K562 (cell line): ENCODE measurements around the gene AQP9. TPM values are rescaled to one million over a fixed set of nuclear protein-coding genes. Genes with fewer than 3 reads are reported as not detected.
A peak's percentile ranks its signal among the peaks of the same experiment; 100 is the strongest.

Experiments
- ARID1B ChIP-seq: fragments of 450-650 bp; IDR thresholded peaks from 2 replicates; pipeline ENCODE4 v1.6.1; 2016; ENCODE audit warnings: antibody characterized with exemption, mild to moderate bottlenecking, inconsistent platforms
- DPF2 ChIP-seq: fragments of 450-650 bp; IDR thresholded peaks from 2 replicates; pipeline ENCODE4 v1.6.1; 2016
- FOXK2 ChIP-seq, 2 experiments: fragments of 450-650 bp; IDR thresholded peaks in 1 of 2; conservative IDR thresholded peaks in 1 of 2; 2 replicates each; pipeline ENCODE4 v1.6.1; 2016; ENCODE audit warnings: low read depth in 2 of 2, mild to moderate bottlenecking in 1 of 2
- HNRNPUL1 ChIP-seq: fragments of 200-400 bp; formaldehyde crosslinking; IDR thresholded peaks from 2 replicates; pipeline ENCODE4 v1.6.1; 2017; ENCODE audit warnings: low read length
- JUND ChIP-seq, 2 experiments: IDR thresholded peaks; 2 replicates in 1 of 2; 3 replicates in 1 of 2; pipeline ENCODE4 v1.6.1; 2011; ENCODE audit warnings: borderline replicate concordance in 2 of 2, low read depth in 2 of 2, low read length in 2 of 2, improper control_type of control experiment in 1 of 2, missing biosample characterization in 1 of 2, missing genetic modification characterization in 1 of 2, missing genetic modification reagents in 1 of 2
- KDM5B ChIP-seq: fragments of 200-600 bp; sonication (generic); IDR thresholded peaks from 2 replicates; pipeline ENCODE4 v1.6.1; 2012; ENCODE audit warnings: low read depth, mild to moderate bottlenecking, moderate library complexity, low read length, control low read depth, inconsistent platforms; ENCODE audit not compliant: insufficient replicate concordance
- NR2F6 ChIP-seq: fragments of 450-650 bp; formaldehyde crosslinking; IDR thresholded peaks from 2 replicates; pipeline ENCODE4 v1.4.0; 2020; ENCODE audit warnings: mild to moderate bottlenecking
- PBX2 ChIP-seq, 2 experiments: IDR thresholded peaks in 1 of 2; conservative IDR thresholded peaks in 1 of 2; 2 replicates each; pipeline ENCODE4 v1.6.1; 2016; ENCODE audit warnings: low read depth in 2 of 2, mild to moderate bottlenecking in 1 of 2, missing compliant biosample characterization in 1 of 2, missing genetic modification characterization in 1 of 2, moderate library complexity in 1 of 2
- RBM14 ChIP-seq: fragments of 200-400 bp; formaldehyde crosslinking; IDR thresholded peaks from 2 replicates; pipeline ENCODE4 v1.6.1; 2018; ENCODE audit warnings: low read depth, mild to moderate bottlenecking, low read length, moderate library complexity, borderline replicate concordance; ENCODE audit not compliant: insufficient read depth
- RHOXF2B ChIP-seq: fragments of 250-450 bp; sonication (Bioruptor Pico); conservative IDR thresholded peaks from 2 replicates; pipeline ENCODE4 v1.5.1; 2021
- SMC3 ChIP-seq: conservative IDR thresholded peaks from 2 replicates; pipeline ENCODE4 v1.6.1; 2011; ENCODE audit warnings: low read depth, low read length, improper control_type of control experiment; ENCODE audit not compliant: insufficient read depth
- SREBF2 ChIP-seq: sonication (generic); formaldehyde crosslinking; IDR thresholded peaks from 2 replicates; pipeline ENCODE4 v1.4.0; 2020; ENCODE audit warnings: mild to moderate bottlenecking, missing genetic modification reagents
- TCF7L2 ChIP-seq: fragments of 150-350 bp; IDR thresholded peaks from 2 replicates; pipeline ENCODE4 v1.6.1; 2016; ENCODE audit warnings: low read depth, mild to moderate bottlenecking, low read length, moderate library complexity
- TRIM24 ChIP-seq, 2 experiments: fragments of 450-650 bp; IDR thresholded peaks; 2 replicates each; pipeline ENCODE4 v1.6.1; 2016
- ZNF239 ChIP-seq: fragments of 250-450 bp; sonication (Bioruptor Pico); IDR thresholded peaks from 2 replicates; pipeline ENCODE4 v1.4.0; 2020; ENCODE audit warnings: mild to moderate bottlenecking
- polyA plus RNA-seq, 8 experiments: library from polyadenylated mRNA; depleted of rRNA in 4 of 8; stranded (reverse) in 5 of 8; unstranded in 3 of 8; fragments of >200 nt; fragmentation: Nextera tagmentation in 2 of 8; fragmentation: Illumina TruSeq in 1 of 8; extraction: Ambion mirVana in 2 of 8; extraction: Trizol in 1 of 8; gene quantifications; 2 replicates each; pipeline versions ENCODE4 v1.2.1 to v1.2.3, GENCODE V29; 2011 to 2014; ENCODE audit warnings: inconsistent platforms in 1 of 8, missing spikeins in 1 of 8
- total RNA-seq, 7 experiments: library from RNA; depleted of rRNA in 6 of 7; stranded (reverse); fragments of >200 nt in 6 of 7; fragmentation: Illumina TruSeq in 2 of 7; extraction: Trizol in 2 of 7; gene quantifications; 2 replicates each; pipeline versions ENCODE4 v1.2.1 to v1.2.3, GENCODE V29; 2011 to 2021; ENCODE audit warnings: low replicate concordance in 1 of 7
- TF ChIP-seq, protein P1 (sequence below), 2 experiments: fragments of 450-650 bp in 1 of 2; sonication (generic) in 1 of 2; formaldehyde crosslinking in 1 of 2; IDR thresholded peaks in 1 of 2; conservative IDR thresholded peaks in 1 of 2; 2 replicates each; pipeline versions ENCODE4 v1.6.1 to v1.8.1; 2016 to 2023; ENCODE audit warnings: mild to moderate bottlenecking in 2 of 2, moderate library complexity in 2 of 2, inconsistent platforms in 1 of 2, missing genetic modification reagents in 1 of 2
- TF ChIP-seq, protein P2 (sequence below): fragments of 200-800 bp; sonication (Bioruptor generic); IDR thresholded peaks from 2 replicates; pipeline ENCODE4 v1.6.1; 2016; ENCODE audit warnings: missing genetic modification characterization, missing compliant biosample characterization
- TF ChIP-seq, protein P3 (sequence below): fragments of 250-450 bp; sonication (Bioruptor Pico); IDR thresholded peaks from 2 replicates; pipeline ENCODE4 v1.8.0; 2022; ENCODE audit warnings: moderate library complexity, mild to moderate bottlenecking, inconsistent platforms

The AQP9 gene
- total and polyA plus RNA-seq, 9 of the 15 experiments (the other 6 are each of a cell fraction or from before 2014, with no cell fraction given), result 0.04 to 0.33 (median 0.07) TPM; not detected in 4

GRCh38 chr15:58103482-58103881 lies 34.7 kb upstream of the AQP9 start (continued):
- TF ChIP-seq FOXK2 (conservative IDR thresholded peaks at IDR 0.05 in 1 of 2, IDR thresholded peaks at IDR 0.05 in 1 of 2; ENCODE audit: low read depth in 2 of 2) (no peak), SREBF2 (CRISPR knock-in tag) (no peak), PBX2 (CRISPR knock-in tag; IDR thresholded peaks at IDR 0.05; ENCODE audit: low read depth) (no peak), PBX2 (tag; conservative IDR thresholded peaks at IDR 0.05; ENCODE audit: low read depth) (peak; percentile 77), HNRNPUL1 (no peak), KDM5B (no peak), TCF7L2 (no peak), TRIM24 (IDR thresholded peaks at IDR 0.05) (peak; percentile 50 to 79; a peak in 3 of 4 replicates), RBM14 (no peak), JUND (IDR thresholded peaks at IDR 0.05; ENCODE audit: borderline replicate concordance, low read depth, low read length) (peak; percentile 65), JUND (tag; IDR thresholded peaks at IDR 0.05; ENCODE audit: borderline replicate concordance, low read depth, low read length) (peak; percentile 63; the same call in 1 of the 3 replicates), DPF2 (peak; percentile 56; the same call in 1 of the 2 replicates), RHOXF2B (CRISPR knock-in tag) (no peak), ZNF239 (no peak), ARID1B (peak; percentile 46; the same call in 1 of the 2 replicates), NR2F6 (CRISPR knock-in tag) (no peak), SMC3 (no peak)
- TF ChIP-seq, protein P1, sequence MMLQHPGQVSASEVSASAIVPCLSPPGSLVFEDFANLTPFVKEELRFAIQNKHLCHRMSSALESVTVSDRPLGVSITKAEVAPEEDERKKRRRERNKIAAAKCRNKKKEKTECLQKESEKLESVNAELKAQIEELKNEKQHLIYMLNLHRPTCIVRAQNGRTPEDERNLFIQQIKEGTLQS (IDR thresholded peaks at IDR 0.05), result peak; percentile 68; the same call in 1 of the 2 replicates
- TF ChIP-seq, protein P1 (CRISPR knock-in tag; conservative IDR thresholded peaks at IDR 0.05), result no peak
- TF ChIP-seq, protein P2, sequence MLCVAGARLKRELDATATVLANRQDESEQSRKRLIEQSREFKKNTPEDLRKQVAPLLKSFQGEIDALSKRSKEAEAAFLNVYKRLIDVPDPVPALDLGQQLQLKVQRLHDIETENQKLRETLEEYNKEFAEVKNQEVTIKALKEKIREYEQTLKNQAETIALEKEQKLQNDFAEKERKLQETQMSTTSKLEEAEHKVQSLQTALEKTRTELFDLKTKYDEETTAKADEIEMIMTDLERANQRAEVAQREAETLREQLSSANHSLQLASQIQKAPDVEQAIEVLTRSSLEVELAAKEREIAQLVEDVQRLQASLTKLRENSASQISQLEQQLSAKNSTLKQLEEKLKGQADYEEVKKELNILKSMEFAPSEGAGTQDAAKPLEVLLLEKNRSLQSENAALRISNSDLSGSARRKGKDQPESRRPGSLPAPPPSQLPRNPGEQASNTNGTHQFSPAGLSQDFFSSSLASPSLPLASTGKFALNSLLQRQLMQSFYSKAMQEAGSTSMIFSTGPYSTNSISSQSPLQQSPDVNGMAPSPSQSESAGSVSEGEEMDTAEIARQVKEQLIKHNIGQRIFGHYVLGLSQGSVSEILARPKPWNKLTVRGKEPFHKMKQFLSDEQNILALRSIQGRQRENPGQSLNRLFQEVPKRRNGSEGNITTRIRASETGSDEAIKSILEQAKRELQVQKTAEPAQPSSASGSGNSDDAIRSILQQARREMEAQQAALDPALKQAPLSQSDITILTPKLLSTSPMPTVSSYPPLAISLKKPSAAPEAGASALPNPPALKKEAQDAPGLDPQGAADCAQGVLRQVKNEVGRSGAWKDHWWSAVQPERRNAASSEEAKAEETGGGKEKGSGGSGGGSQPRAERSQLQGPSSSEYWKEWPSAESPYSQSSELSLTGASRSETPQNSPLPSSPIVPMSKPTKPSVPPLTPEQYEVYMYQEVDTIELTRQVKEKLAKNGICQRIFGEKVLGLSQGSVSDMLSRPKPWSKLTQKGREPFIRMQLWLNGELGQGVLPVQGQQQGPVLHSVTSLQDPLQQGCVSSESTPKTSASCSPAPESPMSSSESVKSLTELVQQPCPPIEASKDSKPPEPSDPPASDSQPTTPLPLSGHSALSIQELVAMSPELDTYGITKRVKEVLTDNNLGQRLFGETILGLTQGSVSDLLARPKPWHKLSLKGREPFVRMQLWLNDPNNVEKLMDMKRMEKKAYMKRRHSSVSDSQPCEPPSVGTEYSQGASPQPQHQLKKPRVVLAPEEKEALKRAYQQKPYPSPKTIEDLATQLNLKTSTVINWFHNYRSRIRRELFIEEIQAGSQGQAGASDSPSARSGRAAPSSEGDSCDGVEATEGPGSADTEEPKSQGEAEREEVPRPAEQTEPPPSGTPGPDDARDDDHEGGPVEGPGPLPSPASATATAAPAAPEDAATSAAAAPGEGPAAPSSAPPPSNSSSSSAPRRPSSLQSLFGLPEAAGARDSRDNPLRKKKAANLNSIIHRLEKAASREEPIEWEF (CRISPR knock-in tag), result no peak
- TF ChIP-seq, protein P3, sequence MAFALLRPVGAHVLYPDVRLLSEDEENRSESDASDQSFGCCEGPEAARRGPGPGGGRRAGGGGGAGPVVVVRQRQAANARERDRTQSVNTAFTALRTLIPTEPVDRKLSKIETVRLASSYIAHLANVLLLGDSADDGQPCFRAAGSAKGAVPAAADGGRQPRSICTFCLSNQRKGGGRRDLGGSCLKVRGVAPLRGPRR (CRISPR knock-in tag), result no peak
